GM18873 (cell line): ENCODE results near the gene IGFALS.

ENCODE experiments used
- ATAC-seq: cut with Tn5 transposase; IDR thresholded peaks from one replicate; pipeline ENCODE4 v1.9.1; 2021; ENCODE audit warnings: mild to moderate bottlenecking, moderate library complexity, moderate number of reproducible peaks; ENCODE audit not compliant: unreplicated experiment, low FRiP score

The IGFALS gene

DNA sequence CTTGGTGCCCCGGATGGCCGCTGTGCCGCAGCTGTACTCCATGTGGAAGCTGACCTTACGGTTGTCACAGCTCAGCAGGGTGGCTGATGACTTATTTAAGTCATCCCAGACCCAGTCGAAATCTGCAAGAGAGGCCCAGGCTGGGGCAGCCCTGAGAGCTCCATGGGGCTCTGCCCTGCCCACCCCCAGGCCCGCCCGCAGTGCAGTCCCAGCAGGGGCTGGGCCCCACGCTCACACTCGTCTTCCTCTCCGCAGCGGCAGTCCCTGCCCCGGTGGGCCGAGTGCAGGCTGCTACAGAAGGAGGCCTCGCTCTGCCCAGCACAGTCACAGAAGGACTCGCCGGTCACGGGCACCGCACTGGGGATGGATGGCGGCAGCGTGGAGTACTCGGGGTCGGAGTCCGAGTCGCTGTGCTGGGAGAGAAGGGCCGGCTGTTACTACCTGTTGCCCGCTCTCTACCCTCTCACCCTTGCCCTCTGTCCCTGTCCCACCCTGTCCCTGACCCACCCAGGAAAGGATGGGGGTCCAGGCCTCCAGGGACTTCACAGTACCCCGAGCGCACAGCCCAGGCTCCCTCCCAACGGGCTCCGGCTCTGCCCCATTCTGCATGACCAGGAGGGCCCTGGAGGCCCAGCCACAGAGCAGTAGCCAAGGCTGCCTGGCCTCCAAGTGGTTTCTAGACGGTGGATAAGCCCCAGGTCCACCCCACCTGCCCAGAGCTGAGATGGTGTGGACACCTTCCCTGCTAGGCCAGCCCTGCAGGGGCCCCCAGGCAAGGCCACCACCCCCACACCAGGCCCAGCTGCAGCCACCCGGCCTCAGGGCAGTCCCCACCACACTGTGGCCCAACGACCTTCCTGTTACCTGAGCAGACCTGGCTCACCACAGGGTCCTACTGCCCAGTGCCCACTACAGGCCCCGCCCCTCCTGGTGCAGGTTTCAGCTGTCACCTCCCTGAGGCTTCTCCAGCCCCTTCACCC, 15.0 kb downstream of the IGFALS start:
- no peak for ATAC-seq

DNA sequence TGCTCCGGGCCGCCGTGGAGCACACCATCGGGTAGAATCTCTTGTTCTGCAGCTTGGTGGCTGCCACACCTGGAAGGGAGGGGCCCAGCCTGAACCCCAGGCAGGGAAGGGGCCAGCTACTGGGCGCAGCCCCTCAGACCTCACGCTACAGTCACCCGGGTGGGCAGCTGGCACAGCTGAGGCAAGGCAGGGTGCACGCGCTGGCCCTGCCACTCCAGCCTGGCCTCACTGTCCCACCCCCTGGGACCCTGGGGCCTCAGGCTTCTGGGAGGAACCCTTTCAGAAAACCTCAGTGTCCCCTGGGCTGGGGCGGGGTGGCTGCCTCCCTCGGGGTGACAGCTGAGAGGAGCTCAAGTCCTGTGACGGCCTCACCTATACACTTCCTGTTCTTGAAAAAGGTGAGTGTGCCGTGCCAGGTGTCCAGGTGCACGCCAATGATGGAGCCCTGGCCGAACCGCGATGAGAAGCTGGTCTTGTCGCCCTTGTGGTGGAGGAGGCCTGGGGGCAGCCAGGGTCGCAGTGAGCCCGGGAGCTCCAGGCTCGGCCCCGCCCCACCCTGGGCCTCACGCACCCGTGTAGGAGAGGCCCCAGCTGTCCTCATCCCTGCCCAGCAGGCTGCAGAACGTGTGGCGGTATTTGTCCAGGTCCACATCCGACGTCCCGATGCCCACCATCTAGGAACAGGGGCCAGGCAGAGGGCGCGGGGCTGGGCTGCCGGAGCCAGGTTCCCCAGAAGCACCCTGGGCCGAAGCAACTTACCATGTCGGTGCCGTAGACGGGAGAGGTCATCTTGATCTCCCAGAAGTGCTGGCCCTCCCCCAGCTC, 15.9 kb downstream of the IGFALS start:
- ATAC-seq: no peak

DNA sequence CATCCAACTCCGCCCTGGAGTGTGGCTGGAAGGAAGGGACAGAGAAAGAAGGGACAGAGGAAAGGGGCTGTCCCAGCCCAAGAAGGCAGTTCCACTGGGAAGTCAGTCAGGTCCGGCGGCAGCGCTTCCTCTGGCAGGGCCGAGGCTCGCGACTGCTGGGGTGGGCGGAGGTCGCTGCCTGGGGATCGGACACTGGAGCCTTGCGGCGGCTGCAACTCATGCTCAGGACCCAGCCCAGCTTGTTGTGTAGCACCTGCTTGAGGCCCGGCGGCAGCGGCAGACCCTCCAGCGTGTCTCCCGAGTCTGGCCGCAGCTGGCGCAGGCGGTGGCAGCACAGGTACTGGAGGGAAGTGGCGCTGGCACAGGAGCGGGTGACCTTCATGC, 16.5 kb downstream of the IGFALS start:
- no peak for ATAC-seq

DNA sequence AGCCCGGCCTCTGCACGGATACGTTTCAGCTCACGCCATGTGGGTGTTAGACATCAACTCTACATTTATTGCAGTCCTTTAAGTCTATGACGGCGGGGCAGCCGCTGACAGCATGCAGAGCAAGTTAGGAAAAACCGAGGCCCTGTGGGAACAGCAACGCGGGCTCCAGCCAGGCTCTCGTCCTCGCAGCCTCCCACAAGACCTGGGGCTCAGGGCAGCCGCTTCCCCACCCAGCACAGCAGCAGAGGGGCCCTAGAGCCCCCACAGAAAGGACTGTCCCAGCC, 16.9 kb downstream of the IGFALS start:
- no peak for ATAC-seq

DNA sequence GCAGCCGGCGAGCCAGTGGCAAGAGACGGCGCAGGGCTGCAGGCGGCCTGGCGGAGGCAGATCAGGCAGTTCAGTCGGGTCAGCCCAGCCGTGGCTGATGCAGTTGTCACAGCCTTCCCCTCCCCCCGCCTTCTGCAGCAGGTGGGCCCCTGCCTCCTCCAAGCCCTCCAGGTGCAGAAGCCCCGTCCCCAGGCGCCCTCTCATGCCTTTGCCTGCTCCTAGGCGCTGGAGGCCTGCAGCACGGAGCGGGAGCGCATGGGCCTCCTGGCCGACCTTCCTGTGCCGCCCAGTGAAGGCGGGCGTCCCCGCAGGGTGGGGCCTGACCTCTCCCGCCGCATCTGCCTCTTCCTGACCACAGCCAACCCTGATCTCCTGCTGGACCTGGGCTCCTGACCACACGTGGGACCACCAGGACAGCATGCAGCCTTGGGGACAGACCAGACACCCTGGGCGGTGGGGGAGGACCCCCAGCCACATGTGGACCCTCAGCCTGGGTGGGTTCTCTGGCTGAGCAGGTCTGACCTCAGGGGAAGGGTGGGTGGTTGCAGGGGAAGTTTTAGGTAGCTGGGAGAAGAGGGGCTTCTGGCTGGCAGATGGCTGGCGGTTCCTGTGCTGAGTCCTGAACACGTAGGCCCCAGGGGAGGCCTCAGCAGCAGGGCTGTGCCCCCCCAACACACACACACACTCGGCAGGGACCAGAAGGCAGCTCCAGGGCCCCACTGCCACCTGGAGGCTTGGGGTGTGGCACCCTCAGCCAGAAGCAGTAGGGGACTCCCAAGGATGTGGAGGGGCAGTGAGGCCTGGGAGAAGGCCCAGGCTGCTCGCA, 17.4 kb downstream of the IGFALS start:
- ATAC-seq: no peak

DNA sequence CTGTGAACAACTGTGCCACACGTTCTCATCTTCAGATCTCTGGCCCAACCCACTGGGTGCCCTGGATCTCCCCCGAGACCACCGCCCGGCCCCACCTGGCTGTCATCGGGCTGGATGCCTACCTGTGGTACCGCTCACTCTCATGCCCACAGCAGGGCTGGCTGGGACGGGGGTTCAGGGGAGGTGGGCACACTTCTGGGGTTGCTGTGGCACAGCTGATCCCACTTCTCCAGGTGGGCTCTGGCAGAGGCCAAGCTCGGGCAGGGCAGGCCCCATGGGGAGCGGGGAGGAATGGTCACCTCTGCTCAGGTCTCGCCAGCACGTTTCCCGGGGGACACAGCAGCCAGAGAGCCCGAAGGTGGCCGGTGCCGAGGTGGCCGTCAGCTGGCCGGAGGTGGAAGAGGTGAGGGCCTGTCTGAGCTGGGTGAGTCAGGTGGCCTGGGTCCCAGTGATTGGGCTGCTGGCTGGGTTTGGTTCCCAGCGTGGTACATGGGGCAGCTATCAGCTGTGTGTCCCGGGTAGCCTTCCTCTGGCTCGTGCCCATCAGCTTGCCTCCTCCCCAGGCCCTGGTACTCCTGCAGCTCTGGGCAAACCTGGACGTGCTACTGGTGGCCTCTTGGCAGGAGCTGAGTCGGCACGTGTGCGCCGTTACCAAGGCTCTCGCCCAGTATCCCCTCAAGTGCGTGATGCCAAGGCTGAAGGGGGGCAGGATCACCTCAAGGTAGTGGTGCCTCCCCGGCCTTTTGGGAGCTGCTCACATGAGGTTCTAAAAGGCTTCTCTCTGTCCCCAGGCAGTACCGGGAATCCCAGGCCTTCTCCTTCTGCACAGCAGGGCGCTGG, 18.3 kb downstream of the IGFALS start:
- no peak for ATAC-seq

DNA sequence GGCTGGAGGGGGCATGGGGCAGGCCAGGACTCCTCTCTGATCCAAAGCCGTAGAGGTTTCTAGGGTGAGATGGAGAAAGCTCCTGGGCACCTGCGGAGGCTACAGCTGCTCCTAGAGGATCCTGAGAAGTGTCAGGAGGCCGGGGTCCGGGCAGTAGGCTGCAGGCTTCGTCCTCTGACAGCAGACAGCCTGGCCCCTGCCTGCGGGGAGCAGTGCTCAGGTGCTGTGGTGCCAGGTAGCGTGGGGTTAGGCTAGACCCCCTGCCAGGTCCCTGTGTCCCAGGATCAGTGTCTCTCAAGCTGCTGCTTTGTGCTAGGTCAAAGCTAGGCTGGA, 19.1 kb downstream of the IGFALS start:
- no peak for ATAC-seq

DNA sequence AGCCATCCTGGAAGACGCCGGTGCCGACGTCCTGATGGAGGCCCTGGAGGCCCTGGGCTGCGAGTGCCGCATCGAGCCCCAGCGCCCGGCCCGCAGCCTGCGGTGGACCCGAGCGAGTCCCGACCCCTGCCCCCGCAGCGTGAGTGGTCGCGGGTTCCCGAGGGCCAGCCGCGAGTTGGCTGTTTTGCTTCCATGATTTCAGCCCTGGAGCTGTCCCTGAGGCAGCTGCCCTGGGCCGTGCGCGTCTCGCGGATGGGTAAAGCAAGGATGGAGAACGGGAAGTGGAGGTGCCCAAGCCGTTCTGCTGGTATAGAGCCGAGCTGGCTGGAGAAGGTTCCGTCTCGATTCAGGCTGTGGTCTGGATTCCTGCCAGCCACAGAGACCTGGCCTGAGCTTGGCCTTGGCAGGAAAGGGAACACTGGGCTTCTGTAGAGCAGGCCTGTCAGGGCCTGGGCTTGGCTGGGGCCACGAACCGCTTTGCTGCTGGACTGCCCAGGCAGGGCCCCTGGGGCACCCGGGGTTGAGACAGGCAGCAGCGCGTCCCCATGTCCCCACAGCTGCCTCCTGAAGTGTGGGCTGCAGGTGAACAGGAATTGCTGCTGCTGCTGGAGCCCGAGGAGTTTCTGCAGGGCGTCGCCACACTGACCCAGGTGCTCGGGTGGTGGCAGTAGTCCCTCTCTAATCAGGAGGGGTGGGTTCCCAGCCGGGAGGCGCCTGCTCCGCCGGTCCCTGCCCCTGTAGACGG, 19.6 kb downstream of the IGFALS start:
- no peak for ATAC-seq

DNA sequence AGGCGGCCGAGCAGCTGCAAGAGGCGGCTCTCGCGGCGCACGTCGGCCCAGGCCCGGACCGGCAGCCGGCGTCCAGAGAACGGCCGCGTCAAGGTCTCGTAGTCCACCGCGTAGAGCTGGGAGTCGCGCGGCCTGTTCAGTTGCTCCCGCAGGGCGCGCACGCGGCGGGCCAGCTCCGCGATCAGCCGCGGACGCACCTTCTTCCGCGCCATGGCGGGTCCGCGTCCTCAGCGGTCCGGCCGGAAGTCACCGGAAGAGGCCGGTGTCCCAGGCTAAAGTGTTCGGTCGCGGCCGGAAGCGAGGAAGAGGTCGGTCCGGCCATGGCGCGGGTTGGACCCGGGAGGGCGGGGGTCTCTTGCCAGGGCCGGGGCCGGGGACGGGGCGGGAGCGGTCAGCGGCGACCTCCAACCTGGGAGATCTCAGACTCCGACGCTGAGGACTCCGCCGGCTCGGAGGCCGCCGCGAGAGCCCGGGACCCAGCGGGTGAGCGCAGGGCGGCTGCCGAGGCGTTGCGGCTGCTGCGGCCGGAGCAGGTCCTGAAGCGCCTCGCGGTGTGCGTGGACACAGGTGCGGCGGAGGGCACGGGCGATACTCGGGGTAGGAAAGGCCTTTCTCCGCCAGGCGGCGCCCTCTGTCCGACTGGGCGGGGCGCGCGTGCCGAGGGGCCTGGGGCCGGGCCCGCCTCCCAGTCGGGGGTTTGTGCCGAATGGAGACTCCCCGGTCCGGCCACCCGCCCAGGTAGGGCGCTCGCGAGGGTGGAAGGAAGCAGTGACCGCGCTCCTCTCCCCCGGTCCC, 20.4 kb downstream of the IGFALS start, which contains the start of gene MRPS34:
MRPS34 (minus strand) TSS at position 227 of the 795 bp plus-strand sequence; CDS start at position 212, 15 bp downstream.
- ATAC-seq: no peak

DNA sequence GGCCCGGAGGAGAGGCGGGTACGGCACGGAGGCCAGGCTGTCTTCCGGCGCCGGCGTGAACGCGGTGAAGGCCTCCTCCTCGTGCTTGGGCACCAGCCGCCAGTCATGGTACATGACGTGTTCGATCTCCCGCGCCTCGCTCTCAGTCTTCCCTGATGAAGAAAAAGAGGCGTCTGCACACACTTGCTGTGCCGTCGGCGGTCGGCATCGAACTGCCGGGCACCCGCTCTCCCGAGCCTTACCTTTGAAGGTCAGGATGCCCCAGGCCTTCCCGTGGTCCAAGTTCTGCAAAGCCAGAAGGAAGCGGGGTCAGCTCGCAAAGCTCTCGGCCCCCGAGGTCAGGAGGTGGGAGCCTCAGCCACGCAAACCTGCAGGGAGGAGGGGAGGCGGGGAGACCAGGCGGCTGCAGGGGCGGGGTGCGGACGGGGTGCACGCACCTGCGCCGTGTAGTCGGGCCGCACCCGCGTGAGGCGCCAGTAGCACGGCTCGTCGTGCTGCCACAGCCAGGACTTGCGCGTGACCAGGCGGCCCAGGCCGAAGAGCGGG, 21.1 kb downstream of the IGFALS start, which contains the start of gene EME2:
EME2 (plus strand) TSS at position 449 of the 546 bp plus-strand sequence. CDS start 418 bp downstream, outside the sequence.
- no peak for ATAC-seq

DNA sequence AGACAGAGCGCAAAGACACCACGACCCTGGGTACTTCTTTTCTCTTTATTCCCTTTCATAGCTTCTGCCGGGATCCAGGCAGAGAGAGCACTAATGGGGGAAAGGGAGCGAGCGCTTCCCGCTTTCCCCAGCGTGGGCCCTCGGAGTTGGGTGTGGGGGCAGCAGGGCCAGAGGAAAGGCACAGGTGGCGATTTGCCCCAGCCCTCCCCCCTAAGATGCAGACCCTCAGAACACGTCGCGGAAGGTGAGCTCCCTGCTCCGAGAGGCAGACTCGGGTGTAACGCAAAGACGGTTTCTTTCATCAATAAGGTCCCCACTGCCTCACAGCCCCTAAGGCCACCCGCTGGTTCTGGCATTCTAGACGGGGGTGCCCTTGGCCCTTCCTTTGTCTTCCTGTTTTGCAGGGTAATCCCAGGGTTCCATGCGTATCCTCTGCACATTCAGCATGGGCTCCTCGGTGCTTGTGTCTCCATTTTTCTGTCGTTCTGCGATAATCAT, 21.6 kb downstream of the IGFALS start:
- ATAC-seq: no peak

DNA sequence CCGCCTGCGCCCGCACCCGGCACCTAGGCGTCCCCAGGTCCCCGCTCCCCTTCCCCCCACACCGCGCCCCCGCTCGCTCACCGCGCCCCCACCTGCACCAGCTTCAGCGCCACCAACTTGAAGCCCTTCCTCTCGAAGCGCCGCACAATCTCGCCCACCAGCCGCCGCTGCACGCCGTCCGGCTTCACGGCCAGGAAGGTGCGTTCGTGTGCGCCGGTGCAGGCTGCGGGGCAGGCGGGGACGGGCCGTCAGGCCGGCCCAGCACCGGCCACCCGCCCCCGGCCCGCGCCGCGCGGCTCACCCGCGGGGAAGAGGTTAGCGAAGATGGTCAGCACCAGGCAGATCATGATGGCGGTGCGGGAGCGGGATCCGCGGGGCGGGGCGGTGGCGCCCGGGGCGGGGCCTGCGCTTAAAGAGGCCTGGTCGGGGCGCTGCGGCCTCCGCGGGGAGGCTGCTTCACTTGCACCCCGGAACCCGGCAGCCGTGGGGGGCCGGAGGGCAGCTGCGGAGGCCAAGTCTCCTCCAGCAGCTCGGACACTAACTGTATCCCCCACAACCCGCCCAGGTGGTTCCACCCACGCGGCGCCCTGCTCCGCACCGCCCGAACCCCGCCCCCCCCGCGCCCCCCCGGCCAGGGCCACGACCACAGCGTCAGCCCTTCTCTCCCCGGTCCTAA, 22.2 kb downstream of the IGFALS start, which contains the start of gene NME3:
NME3 (minus strand) TSS at position 356 of the 676 bp plus-strand sequence; CDS start at position 347, 9 bp downstream.
- no peak for ATAC-seq

DNA sequence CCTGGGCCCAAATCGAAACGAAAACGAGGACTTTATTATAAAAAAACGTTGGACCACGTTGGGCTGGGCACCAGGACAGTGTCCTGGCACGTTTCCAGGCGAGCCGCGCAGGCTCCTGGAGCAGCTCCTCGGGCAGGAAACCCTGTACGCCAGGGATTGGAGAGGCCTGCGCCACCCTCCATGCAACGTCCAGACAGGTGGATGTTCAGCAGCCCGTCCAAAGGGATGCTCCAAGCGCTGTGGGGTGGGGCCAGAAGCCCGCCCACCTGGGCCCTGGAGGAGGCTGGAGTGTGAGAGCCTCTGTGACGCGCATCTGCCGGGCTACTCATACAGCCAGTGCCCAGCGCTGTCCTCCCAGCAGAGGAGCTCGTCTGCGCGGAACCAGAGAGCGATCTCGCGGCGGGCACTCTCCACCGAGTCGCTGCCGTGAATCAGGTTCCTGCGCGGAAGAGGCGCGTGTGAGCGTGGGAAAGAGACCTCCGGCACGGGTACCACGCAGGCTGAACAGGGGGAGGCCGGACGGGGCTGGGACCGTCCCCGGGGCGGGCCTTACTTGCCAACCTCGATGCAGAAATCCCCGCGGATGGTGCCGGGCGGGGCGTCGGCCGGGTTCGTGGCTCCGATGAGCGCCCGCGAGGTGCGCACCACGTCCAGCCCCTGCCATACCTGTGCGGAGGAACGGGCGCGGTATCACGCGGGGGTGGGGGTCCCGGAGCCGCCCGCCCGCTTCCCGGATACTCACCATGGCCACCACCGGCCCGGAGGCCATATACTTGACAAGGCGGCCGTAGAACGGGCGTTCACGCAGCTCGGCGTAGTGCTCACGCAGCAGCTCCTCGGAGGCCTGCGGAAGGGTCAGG, 22.9 kb downstream of the IGFALS start:
- ATAC-seq: no peak

DNA sequence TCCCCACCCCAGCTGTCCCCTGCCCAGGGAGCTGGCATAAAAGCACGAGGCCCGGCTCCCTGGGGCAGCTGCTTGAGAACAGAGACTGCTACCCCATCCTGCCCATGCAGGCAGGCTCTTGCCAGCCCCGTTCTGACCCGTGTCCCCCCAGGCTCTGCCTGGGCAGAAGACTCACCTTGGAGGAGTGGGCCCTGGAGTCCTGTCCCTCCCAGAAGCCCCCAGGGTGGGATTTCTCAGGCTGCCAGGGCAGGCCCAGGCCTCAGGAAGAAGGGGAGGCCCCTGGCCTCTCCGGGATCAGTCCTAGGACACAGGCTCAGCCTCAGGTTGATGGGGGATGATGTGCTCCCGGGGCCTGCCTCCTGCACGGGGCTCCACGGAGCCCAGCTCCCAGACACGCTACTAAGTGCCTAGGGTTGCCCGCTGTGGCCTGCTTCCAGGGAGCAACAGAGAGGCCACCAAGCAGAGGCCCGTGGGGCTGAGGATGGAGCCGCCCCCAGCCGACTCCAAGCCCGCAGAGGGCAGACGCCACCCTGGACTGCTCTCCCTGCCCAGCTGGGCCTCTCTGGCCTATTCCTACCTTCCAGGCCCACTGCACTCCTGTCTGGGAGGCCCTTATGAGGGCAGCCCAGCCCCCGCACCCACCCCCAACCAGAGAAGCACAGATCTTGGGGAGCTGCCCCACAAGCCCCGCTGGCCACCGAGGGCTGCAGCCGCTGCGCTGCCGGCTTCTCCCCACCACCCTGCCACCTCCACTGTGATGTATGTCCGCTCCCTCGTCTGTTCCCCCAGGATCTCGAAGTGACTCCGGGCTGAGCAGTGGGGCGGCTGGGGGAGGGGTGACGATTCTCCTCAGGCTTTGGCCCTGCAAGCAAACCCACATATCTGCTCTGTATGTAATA, 23.9 kb downstream of the IGFALS start:
- no peak for ATAC-seq

DNA sequence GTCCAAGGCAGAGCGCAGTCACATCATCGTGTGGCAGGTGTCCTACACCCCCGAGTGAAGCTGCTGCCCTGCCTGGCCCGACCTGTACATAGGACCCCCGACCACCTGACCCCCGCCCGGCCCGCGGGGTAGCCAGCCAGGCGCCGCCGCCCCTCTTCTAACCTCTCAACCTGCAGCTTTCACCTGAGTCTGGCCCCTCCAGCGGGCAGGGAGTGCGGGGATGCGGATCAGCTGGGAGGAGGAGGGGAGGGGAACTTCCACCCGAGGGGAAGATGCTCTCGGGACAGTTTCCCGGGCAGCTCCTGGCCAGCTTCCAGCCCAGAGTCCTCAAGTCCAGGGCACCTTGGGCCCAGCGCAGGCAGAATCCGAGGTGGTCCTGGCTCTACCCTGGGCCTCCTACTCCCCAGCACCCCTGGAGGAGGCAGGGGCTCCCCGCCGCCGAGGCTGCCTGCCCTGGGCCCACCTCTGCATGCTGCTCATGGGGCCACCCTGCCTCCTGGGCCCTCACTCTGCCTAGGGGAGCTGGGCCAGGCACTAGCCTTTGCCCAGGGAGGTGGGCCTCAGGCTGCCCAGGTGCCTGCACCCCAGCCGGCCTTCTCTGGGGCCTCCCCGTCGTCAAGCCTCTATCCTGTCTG, 24.6 kb downstream of the IGFALS start:
- no peak for ATAC-seq
